HepG2 (cell line): Measurements from ENCODE around the gene TMEM121. TPM values are rescaled to one million over a fixed set of nuclear protein-coding genes. Genes with fewer than 3 reads are reported as not detected.
A peak's percentile ranks its signal among the peaks of the same experiment; 100 is the strongest.

Experiments
- CHD4 ChIP-seq: fragments of 200-600 bp; sonication (generic); IDR thresholded peaks from 2 replicates; pipeline ENCODE4 v1.7.0; 2017; ENCODE audit warnings: mild to moderate bottlenecking, low read length, borderline replicate concordance
- DNMT1 ChIP-seq: sonication (generic); formaldehyde crosslinking; IDR thresholded peaks from 2 replicates; pipeline ENCODE4 v1.5.1; 2020; ENCODE audit warnings: mild to moderate bottlenecking, missing genetic modification reagents
- HOMEZ ChIP-seq: IDR thresholded peaks from 2 replicates; pipeline ENCODE4 v1.6.1; 2016; ENCODE audit warnings: low read depth
- IRX3 ChIP-seq: sonication (generic); formaldehyde crosslinking; IDR thresholded peaks from 2 replicates; pipeline ENCODE4 v1.8.1; 2023; ENCODE audit warnings: mild to moderate bottlenecking, low read depth, missing genetic modification reagents, borderline replicate concordance
- KDM1A ChIP-seq: IDR thresholded peaks from 2 replicates; pipeline ENCODE4 v1.6.1; 2016; ENCODE audit warnings: missing compliant biosample characterization
- NFYB ChIP-seq: sonication (generic); formaldehyde crosslinking; IDR thresholded peaks from 2 replicates; pipeline ENCODE4 v1.4.0; 2020; ENCODE audit warnings: missing genetic modification reagents
- NR2C2 ChIP-seq: sonication (generic); formaldehyde crosslinking; IDR thresholded peaks from 2 replicates; pipeline ENCODE4 v1.4.0; 2020; ENCODE audit warnings: missing genetic modification reagents, mild to moderate bottlenecking, moderate library complexity, borderline replicate concordance
- PRPF4 ChIP-seq: fragments of 200-400 bp; formaldehyde crosslinking; IDR thresholded peaks from 2 replicates; pipeline ENCODE4 v1.6.1; 2016; ENCODE audit warnings: low read length, low read depth; ENCODE audit not compliant: poor library complexity, severe bottlenecking
- RARG ChIP-seq: sonication (generic); formaldehyde crosslinking; IDR thresholded peaks from 2 replicates; pipeline ENCODE4 v1.4.0; 2020; ENCODE audit warnings: low read depth, mild to moderate bottlenecking, missing genetic modification reagents
- SRY ChIP-seq: sonication (generic); formaldehyde crosslinking; IDR thresholded peaks from 2 replicates; pipeline ENCODE4 v1.8.0; 2022; ENCODE audit warnings: mild to moderate bottlenecking, missing genetic modification reagents
- TCF7L2 ChIP-seq: IDR thresholded peaks from 2 replicates; pipeline ENCODE4 v1.6.1; 2011; ENCODE audit warnings: mild to moderate bottlenecking, low read depth, low read length, moderate library complexity
- THYN1 ChIP-seq: sonication (generic); formaldehyde crosslinking; IDR thresholded peaks from 2 replicates; pipeline ENCODE4 v1.8.1; 2023; ENCODE audit warnings: low read depth, mild to moderate bottlenecking, moderate library complexity, missing genetic modification reagents, borderline replicate concordance
- ZFP36 ChIP-seq: fragments of 150-350 bp; IDR thresholded peaks from 2 replicates; pipeline ENCODE4 v1.6.1; 2018; ENCODE audit warnings: borderline replicate concordance, low read length, low read depth; ENCODE audit not compliant: partially characterized antibody
- ZFP91 ChIP-seq: sonication (generic); formaldehyde crosslinking; IDR thresholded peaks from 2 replicates; pipeline ENCODE4 v1.9.0; 2022; ENCODE audit warnings: missing genetic modification reagents, mild to moderate bottlenecking, borderline replicate concordance
- ZFY ChIP-seq: sonication (generic); formaldehyde crosslinking; IDR thresholded peaks from 2 replicates; pipeline ENCODE4 v1.4.0; 2020; ENCODE audit warnings: missing genetic modification reagents
- ZMYM4 ChIP-seq: sonication (generic); formaldehyde crosslinking; IDR thresholded peaks from 2 replicates; pipeline ENCODE4 v1.8.1; 2023; ENCODE audit warnings: mild to moderate bottlenecking, missing genetic modification reagents
- ZNF138 ChIP-seq: sonication (generic); formaldehyde crosslinking; IDR thresholded peaks from 2 replicates; pipeline ENCODE4 v1.5.0; 2020; ENCODE audit warnings: mild to moderate bottlenecking, low read depth, missing genetic modification reagents
- ZNF251 ChIP-seq: sonication (generic); formaldehyde crosslinking; IDR thresholded peaks from 2 replicates; pipeline ENCODE4 v1.9.0; 2021; ENCODE audit warnings: mild to moderate bottlenecking, missing genetic modification reagents
- ZNF367 ChIP-seq: sonication (generic); formaldehyde crosslinking; IDR thresholded peaks from 2 replicates; pipeline ENCODE4 v1.4.0; 2020; ENCODE audit warnings: missing genetic modification reagents, borderline replicate concordance
- ZNF44 ChIP-seq: sonication (generic); formaldehyde crosslinking; IDR thresholded peaks from 2 replicates; pipeline ENCODE4 v1.5.1; 2020; ENCODE audit warnings: mild to moderate bottlenecking, missing genetic modification reagents
- ZSCAN25 ChIP-seq: sonication (generic); formaldehyde crosslinking; IDR thresholded peaks from 2 replicates; pipeline ENCODE4 v1.8.0; 2022; ENCODE audit warnings: mild to moderate bottlenecking, missing genetic modification reagents
- ZUFSP ChIP-seq: sonication (generic); formaldehyde crosslinking; IDR thresholded peaks from 2 replicates; pipeline ENCODE4 v1.9.0; 2021; ENCODE audit warnings: missing genetic modification reagents, mild to moderate bottlenecking, borderline replicate concordance
- polyA plus RNA-seq, 8 experiments: library from polyadenylated mRNA; depleted of rRNA in 3 of 8; stranded (reverse) in 7 of 8; unstranded in 1 of 8; fragments of >200 nt; fragmentation: Illumina TruSeq in 4 of 8; extraction: Trizol in 4 of 8; gene quantifications; 2 replicates each; pipeline versions ENCODE4 v1.2.1 to v1.2.3, GENCODE V29; 2011 to 2016; ENCODE audit warnings: low read depth in 4 of 8, missing spikeins in 1 of 8, mixed read lengths in 1 of 8; ENCODE audit not compliant: insufficient read depth in 1 of 8
- total RNA-seq, 5 experiments: library from RNA; depleted of rRNA; stranded (reverse); fragments of >200 nt; fragmentation: Illumina TruSeq; extraction: Trizol; gene quantifications; 2 replicates each; pipeline ENCODE4 v1.2.3, GENCODE V29; 2016; ENCODE audit warnings: low read depth in 1 of 5

Gene TMEM121
- total and polyA plus RNA-seq, 2 of the 13 experiments (the other 11 are each of a cell fraction or from before 2014, with no cell fraction given) = 6.6 to 19.0 TPM

GRCh38 chr14:105498430-105499255 is 27.7 kb upstream of the TMEM121 start (continued):
- TF ChIP-seq DNMT1 = no peak
- no peak for TF ChIP-seq ZMYM4
- no peak for TF ChIP-seq RARG (CRISPR knock-in tag)
- TF ChIP-seq THYN1 (CRISPR knock-in tag) = no peak
- TF ChIP-seq ZNF138 (CRISPR knock-in tag) = 0 out of 2 replicates have a peak, but pooled peaks have one; percentile 2
- peak; percentile 90 for TF ChIP-seq PRPF4
- no peak for TF ChIP-seq IRX3 (CRISPR knock-in tag)
- no peak for TF ChIP-seq TCF7L2
- TF ChIP-seq SRY (CRISPR knock-in tag) = no peak
- no peak; the same call in 1 of the 2 replicates for TF ChIP-seq NFYB (CRISPR knock-in tag)
- TF ChIP-seq ZNF367 = no peak
- TF ChIP-seq HOMEZ (CRISPR knock-in tag) = 0 out of 2 replicates have a peak, but pooled peaks have one; percentile 0
- no peak for TF ChIP-seq NR2C2
- no peak for TF ChIP-seq ZNF44
- TF ChIP-seq ZFP91 (CRISPR knock-in tag) = no peak; the same call in 1 of the 2 replicates
- TF ChIP-seq ZUFSP (CRISPR knock-in tag) = no peak
- TF ChIP-seq KDM1A = no peak
- no peak for TF ChIP-seq ZFY (CRISPR knock-in tag)
- TF ChIP-seq ZSCAN25 (CRISPR knock-in tag) = no peak
- TF ChIP-seq ZNF251 = no peak
- TF ChIP-seq CHD4 = no peak
- peak; percentile 66 for TF ChIP-seq ZFP36
